ENCODE measurements around the gene RABIF. TPM values are rescaled to one million over a fixed set of nuclear protein-coding genes. Genes with fewer than 3 reads are reported as not detected.

RABIF gene
- total and polyA plus RNA-seq, 2 donors (not counting 1 experiment from before 2014, with no cell fraction given), result 8.2 to 14.2 TPM

DNA sequence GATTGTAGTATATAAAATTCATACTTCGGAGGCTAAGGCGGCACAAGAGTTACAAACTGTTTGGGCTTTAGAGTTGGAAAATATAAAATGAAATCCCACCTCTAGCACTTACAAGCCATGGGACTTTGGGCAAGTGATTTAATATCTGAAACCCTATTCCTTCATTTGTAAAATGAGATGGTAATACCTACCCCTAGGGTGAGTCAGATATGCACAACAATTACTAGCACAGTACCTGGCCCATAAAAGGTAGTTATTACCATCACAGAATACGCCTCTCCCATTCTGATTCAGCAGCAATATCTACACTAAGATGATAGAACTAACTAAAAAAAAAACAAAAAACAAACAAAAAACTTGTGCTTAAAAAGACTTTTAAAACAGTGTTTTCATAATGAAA lies 34.6 kb upstream of the RABIF start:
- ChIA-PET CTCF (interaction anchor here (1.0 to 1.1 kb wide), 2 partner anchors 75 to 76 kb away, joined by 3 to 5 read pairs; no protein-coding TSS in a partner anchor), POLR2A (interaction anchor here (0.6 kb wide), 1 partner anchor 769 kb away, joined by 3 read pairs; no protein-coding TSS in a partner anchor)
- no peak overlapping the region for H3K4me3 Mint-ChIP-seq
- DNase-seq, result no peak
- Histone ChIP-seq H2AFZ (ENCODE audit: insufficient read depth, low read depth, low read length, poor library complexity, severe bottlenecking) (no peak overlapping the region), H3K9me3 (ENCODE audit: control extremely low read depth in 1 of 3, control insufficient read depth in 2 of 3, insufficient read depth in 1 of 3, low read length in 2 of 3) (no peaks in the 10 kb centered on the region), H3K9ac (ENCODE audit: low read length) (no peak overlapping the region), H3K4me1 (ENCODE audit: control insufficient read depth in 2 of 2, insufficient read depth in 2 of 2, low read length in 2 of 2) (peaks cover 9 to 14% of the 10 kb centered on the region in 2 donors), H4K20me1 (ENCODE audit: control insufficient read depth, insufficient read depth, low read length, poor library complexity, severe bottlenecking) (no peaks in the 10 kb centered on the region), H3K27ac (ENCODE audit: low read length in 2 of 2) (no peak overlapping the region), H3K4me3 (ENCODE audit: control extremely low read depth in 1 of 5, extremely low read depth in 1 of 5, insufficient read depth in 1 of 5, low read depth in 2 of 5, low read length in 4 of 5) (no peak overlapping the region), H3K4me2 (replicated peaks; ENCODE audit: low read depth, low read length, poor library complexity, severe bottlenecking) (no peak overlapping the region), H3K36me3 (replicated peaks in 1 of 2; ENCODE audit: control extremely low read depth in 1 of 2, control insufficient read depth in 1 of 2, extremely low read depth in 1 of 2, insufficient read depth in 2 of 2, low read length in 1 of 2) (peaks cover 2 to 15% of the 10 kb centered on the region in 2 experiments), H3K27me3 (replicated peaks in 1 of 4; ENCODE audit: control extremely low read depth in 1 of 4, control insufficient read depth in 3 of 4, insufficient read depth in 4 of 4, low read length in 3 of 4) (no peaks in the 10 kb centered on the region), H3K79me2 (ENCODE audit: control insufficient read depth, insufficient read depth, low read length) (peaks cover 42% of the 10 kb centered on the region)
- ATAC-seq (ENCODE audit: low read depth), result no peak
- H3K27ac Mint-ChIP-seq, result no peak overlapping the region
- H3K27me3 Mint-ChIP-seq, result no peaks in the 10 kb centered on the region
- no peak for TF ChIP-seq EZH2 (IDR thresholded peaks at IDR 0.05; ENCODE audit: borderline replicate concordance, insufficient read depth, low read depth, low read length, poor library complexity, severe bottlenecking)
- TF ChIP-seq, protein P1, sequence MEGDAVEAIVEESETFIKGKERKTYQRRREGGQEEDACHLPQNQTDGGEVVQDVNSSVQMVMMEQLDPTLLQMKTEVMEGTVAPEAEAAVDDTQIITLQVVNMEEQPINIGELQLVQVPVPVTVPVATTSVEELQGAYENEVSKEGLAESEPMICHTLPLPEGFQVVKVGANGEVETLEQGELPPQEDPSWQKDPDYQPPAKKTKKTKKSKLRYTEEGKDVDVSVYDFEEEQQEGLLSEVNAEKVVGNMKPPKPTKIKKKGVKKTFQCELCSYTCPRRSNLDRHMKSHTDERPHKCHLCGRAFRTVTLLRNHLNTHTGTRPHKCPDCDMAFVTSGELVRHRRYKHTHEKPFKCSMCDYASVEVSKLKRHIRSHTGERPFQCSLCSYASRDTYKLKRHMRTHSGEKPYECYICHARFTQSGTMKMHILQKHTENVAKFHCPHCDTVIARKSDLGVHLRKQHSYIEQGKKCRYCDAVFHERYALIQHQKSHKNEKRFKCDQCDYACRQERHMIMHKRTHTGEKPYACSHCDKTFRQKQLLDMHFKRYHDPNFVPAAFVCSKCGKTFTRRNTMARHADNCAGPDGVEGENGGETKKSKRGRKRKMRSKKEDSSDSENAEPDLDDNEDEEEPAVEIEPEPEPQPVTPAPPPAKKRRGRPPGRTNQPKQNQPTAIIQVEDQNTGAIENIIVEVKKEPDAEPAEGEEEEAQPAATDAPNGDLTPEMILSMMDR (IDR thresholded peaks at IDR 0.05), result no peak
- H3K9me3 Mint-ChIP-seq (ENCODE audit: insufficient read depth), result no peaks in the 10 kb centered on the region
- intact Hi-C loops (cut with micrococcal nuclease), result no loop called here
- peaks cover 21% of the 10 kb centered on the region for H3K4me1 Mint-ChIP-seq
- no CpG with 5 or more reads among the region's 3 CpGs for WGBS (ENCODE audit: insufficient coverage)

GRCh38 chr1:202919615-202920014 lies 30.7 kb upstream of the RABIF start:
- DNase-seq (no peak), ATAC-seq (ENCODE audit: low read depth) (no peak)
- intact Hi-C loops (cut with micrococcal nuclease), result no loop called here
- H3K4me3 Mint-ChIP-seq, result no peak overlapping the region
- no peak for TF ChIP-seq EZH2 (IDR thresholded peaks at IDR 0.05; ENCODE audit: borderline replicate concordance, insufficient read depth, low read depth, low read length, poor library complexity, severe bottlenecking)
- TF ChIP-seq, protein P1 (IDR thresholded peaks at IDR 0.05), result no peak
- no peak overlapping the region for H2AFZ ChIP-seq (ENCODE audit: insufficient read depth, low read depth, low read length, poor library complexity, severe bottlenecking)
- no peak overlapping the region for H3K27ac Mint-ChIP-seq
- no peak overlapping the region for H3K4me3 ChIP-seq (ENCODE audit: control extremely low read depth in 1 of 5, extremely low read depth in 1 of 5, insufficient read depth in 1 of 5, low read depth in 2 of 5, low read length in 4 of 5)
- no peaks in the 10 kb centered on the region for H3K9me3 ChIP-seq (ENCODE audit: control extremely low read depth in 1 of 3, control insufficient read depth in 2 of 3, insufficient read depth in 1 of 3, low read length in 2 of 3)
- H3K4me2 ChIP-seq (replicated peaks; ENCODE audit: low read depth, low read length, poor library complexity, severe bottlenecking), result no peak overlapping the region
- no peaks in the 10 kb centered on the region for H3K27me3 ChIP-seq (replicated peaks in 1 of 4; ENCODE audit: control extremely low read depth in 1 of 4, control insufficient read depth in 3 of 4, insufficient read depth in 4 of 4, low read length in 3 of 4)
- H3K9me3 Mint-ChIP-seq (ENCODE audit: insufficient read depth), result no peaks in the 10 kb centered on the region
- H3K79me2 ChIP-seq (ENCODE audit: control insufficient read depth, insufficient read depth, low read length), result peaks cover 17% of the 10 kb centered on the region
- peaks cover 7% of the 10 kb centered on the region for H3K4me1 Mint-ChIP-seq
- H3K27me3 Mint-ChIP-seq, result no peaks in the 10 kb centered on the region
- ChIA-PET POLR2A (interaction anchor here (0.7 kb wide), 1 partner anchor 87 kb away, joined by 7 read pairs; no protein-coding TSS in a partner anchor), CTCF (no interaction called here)
- H3K27ac ChIP-seq (ENCODE audit: low read length in 2 of 2), result no peak overlapping the region
- H4K20me1 ChIP-seq (ENCODE audit: control insufficient read depth, insufficient read depth, low read length, poor library complexity, severe bottlenecking), result no peaks in the 10 kb centered on the region
- H3K9ac ChIP-seq (ENCODE audit: low read length), result no peak overlapping the region
- peaks cover 13 to 52% of the 10 kb centered on the region in 2 experiments for H3K36me3 ChIP-seq (replicated peaks in 1 of 2; ENCODE audit: control extremely low read depth in 1 of 2, control insufficient read depth in 1 of 2, extremely low read depth in 1 of 2, insufficient read depth in 2 of 2, low read length in 1 of 2)
- no peaks in the 10 kb centered on the region for H3K4me1 ChIP-seq (ENCODE audit: control insufficient read depth in 2 of 2, insufficient read depth in 2 of 2, low read length in 2 of 2)

Measured in B cell (primary cell).